Prostate gland (tissue), 2 donors: ENCODE results near the gene MAP2K3. TPM values are rescaled to one million over a fixed set of nuclear protein-coding genes. Genes with fewer than 3 reads are reported as not detected.

Source experiments
- DNase-seq: peaks from one replicate; pipeline ENCODE4 v3.0.0-alpha.2; 2019; ENCODE audit warnings: low spot score
- H3K27ac ChIP-seq, 2 donors: fragments of 200-600 bp; sonication (generic); 2 replicates each; pipeline ENCODE4 v1.5.1; 2017 to 2019
- H3K27me3 ChIP-seq: fragments of 200-600 bp; sonication (generic); replicated peaks from 2 replicates; pipeline ENCODE4 v1.5.1; 2019; ENCODE audit not compliant: insufficient read depth
- H3K36me3 ChIP-seq, 2 donors: fragments of 200-600 bp; sonication (generic); 1 replicate in 1 of 2; 2 replicates in 1 of 2; pipeline versions ENCODE4 v1.5.1 to v1.8.1; 2017 to 2019
- H3K4me1 ChIP-seq: fragments of 200-600 bp; sonication (generic); replicated peaks from 2 replicates; pipeline ENCODE4 v1.5.1; 2019
- H3K4me3 ChIP-seq, 2 donors: fragments of 200-600 bp; sonication (generic); 2 replicates each; pipeline ENCODE4 v1.5.1; 2017 to 2019
- H3K9me3 ChIP-seq: fragments of 200-600 bp; sonication (generic); 2 replicates; pipeline ENCODE4 v1.5.1; 2017
- POLR2A ChIP-seq: fragments of 450-650 bp; IDR thresholded peaks from one replicate; pipeline ENCODE4 v1.6.1; 2016; ENCODE audit warnings: antibody characterized with exemption, mild to moderate bottlenecking
- POLR2AphosphoS5 ChIP-seq: sonication (generic); formaldehyde crosslinking; IDR thresholded peaks from one replicate; pipeline ENCODE4 v1.6.1; 2017; ENCODE audit warnings: antibody characterized with exemption
- WGBS: methylation state at CpG from one replicate; pipeline ENCODE4 v1.1.5; 2018; 5-methylcytosine and 5-hydroxymethylcytosine counted together
- intact Hi-C: fragments of 100-400 bp; cut with DNase I; formaldehyde crosslinking; loops from one replicate; pipeline ENCODE4 v1.14.2; 2022
- total RNA-seq, 2 donors: library from RNA; depleted of rRNA; stranded (reverse); fragments of >200 nt; gene quantifications; one replicate each; pipeline ENCODE4 v1.1.0, GENCODE V29; 2016
- TF ChIP-seq, protein P1 (sequence below), 4 experiments: fragments of 200-600 bp in 2 of 4; fragments of 450-650 bp in 2 of 4; sonication (generic) in 2 of 4; IDR thresholded peaks; 1 replicate in 3 of 4; 2 replicates in 1 of 4; pipeline ENCODE4 v1.5.1; 2016 to 2019; ENCODE audit warnings: antibody characterized with exemption in 4 of 4, mild to moderate bottlenecking in 2 of 4, moderate library complexity in 2 of 4

The MAP2K3 gene
- total RNA-seq, 2 donors from 2014 or later, result 24.0 to 25.9 TPM

DNA sequence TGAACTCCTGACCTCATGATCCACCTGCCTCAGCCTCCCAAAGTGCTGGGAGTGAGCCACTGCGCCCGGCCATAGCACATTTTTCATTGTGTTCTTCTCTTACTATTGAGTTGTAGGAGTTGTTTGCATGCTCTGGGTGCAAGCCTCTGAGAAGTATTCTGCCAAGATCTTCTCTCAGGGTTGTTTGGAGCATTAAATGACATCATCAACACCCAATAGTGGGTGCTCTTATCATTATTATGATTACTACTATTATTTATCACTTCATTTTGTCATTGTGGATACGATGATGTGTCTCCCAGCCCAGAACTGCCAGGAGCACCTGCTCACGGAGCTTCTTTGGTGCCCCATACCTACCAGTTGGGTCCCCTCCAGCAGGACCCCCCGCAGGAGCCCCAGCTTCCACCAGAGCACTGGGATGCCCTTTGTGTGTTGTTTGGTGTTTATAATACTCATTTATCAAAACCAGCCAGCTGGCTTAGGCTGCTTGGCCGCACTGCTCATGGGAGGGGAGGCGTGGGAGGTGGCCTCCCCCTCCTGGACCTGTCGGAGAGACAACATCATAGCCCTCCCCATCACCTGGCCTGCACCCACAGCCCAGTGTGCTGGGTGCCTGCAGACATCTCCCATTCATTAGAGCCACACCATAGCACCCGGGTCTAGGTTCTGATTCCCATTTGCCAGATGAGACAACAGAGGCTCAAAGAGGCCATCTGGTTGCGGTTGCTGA is 12.9 kb upstream of the MAP2K3 start:
- Histone ChIP-seq H3K36me3 (no peaks in the 10 kb centered on the region), H3K4me3 (no peak overlapping the region), H3K27me3 (no peaks in the 10 kb centered on the region), H3K4me1 (peaks cover 5% of the 10 kb centered on the region), H3K27ac (no peak overlapping the region), H3K9me3 (no peaks in the 10 kb centered on the region)
- WGBS, result 89% methylated on average over 10 of the region's 10 CpGs
- TF ChIP-seq POLR2A, result no peak
- no peak for TF ChIP-seq POLR2AphosphoS5
- TF ChIP-seq, protein P1, sequence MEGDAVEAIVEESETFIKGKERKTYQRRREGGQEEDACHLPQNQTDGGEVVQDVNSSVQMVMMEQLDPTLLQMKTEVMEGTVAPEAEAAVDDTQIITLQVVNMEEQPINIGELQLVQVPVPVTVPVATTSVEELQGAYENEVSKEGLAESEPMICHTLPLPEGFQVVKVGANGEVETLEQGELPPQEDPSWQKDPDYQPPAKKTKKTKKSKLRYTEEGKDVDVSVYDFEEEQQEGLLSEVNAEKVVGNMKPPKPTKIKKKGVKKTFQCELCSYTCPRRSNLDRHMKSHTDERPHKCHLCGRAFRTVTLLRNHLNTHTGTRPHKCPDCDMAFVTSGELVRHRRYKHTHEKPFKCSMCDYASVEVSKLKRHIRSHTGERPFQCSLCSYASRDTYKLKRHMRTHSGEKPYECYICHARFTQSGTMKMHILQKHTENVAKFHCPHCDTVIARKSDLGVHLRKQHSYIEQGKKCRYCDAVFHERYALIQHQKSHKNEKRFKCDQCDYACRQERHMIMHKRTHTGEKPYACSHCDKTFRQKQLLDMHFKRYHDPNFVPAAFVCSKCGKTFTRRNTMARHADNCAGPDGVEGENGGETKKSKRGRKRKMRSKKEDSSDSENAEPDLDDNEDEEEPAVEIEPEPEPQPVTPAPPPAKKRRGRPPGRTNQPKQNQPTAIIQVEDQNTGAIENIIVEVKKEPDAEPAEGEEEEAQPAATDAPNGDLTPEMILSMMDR (IDR thresholded peaks at IDR 0.05), result no peak
- no peak for DNase-seq
- intact Hi-C loops, result no loop called here

DNA sequence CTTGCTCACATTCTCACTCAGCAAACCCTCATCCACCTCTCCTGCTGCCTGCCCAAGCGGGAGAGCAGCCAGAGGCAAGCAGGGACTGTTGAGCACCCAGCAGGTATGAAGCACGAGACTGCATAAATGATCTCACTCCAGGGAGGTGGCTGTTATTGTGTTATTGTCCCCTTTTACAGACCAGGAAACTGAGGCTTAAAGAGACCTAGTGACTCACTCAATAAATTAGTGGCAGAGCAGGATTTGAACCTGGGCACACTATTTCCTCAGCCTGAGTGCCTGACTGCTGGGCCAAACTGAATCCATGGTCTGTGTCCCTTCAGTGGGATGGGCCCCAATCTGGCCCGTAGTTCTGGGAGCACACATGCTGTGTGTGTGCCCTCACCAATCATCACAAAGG is 12.3 kb upstream of the MAP2K3 start:
- WGBS, result 87% methylated on average over 3 of the region's 3 CpGs
- no peak for DNase-seq
- H3K9me3 ChIP-seq, result no peaks in the 10 kb centered on the region
- H3K27ac ChIP-seq, result no peak overlapping the region
- H3K36me3 ChIP-seq, result no peaks in the 10 kb centered on the region
- no peaks in the 10 kb centered on the region for H3K27me3 ChIP-seq
- TF ChIP-seq POLR2AphosphoS5 (no peak), POLR2A (no peak)
- TF ChIP-seq, protein P1 (IDR thresholded peaks at IDR 0.05), result no peak
- H3K4me3 ChIP-seq, result no peak overlapping the region
- intact Hi-C loops, result no loop called here
- peaks cover 5% of the 10 kb centered on the region for H3K4me1 ChIP-seq

DNA sequence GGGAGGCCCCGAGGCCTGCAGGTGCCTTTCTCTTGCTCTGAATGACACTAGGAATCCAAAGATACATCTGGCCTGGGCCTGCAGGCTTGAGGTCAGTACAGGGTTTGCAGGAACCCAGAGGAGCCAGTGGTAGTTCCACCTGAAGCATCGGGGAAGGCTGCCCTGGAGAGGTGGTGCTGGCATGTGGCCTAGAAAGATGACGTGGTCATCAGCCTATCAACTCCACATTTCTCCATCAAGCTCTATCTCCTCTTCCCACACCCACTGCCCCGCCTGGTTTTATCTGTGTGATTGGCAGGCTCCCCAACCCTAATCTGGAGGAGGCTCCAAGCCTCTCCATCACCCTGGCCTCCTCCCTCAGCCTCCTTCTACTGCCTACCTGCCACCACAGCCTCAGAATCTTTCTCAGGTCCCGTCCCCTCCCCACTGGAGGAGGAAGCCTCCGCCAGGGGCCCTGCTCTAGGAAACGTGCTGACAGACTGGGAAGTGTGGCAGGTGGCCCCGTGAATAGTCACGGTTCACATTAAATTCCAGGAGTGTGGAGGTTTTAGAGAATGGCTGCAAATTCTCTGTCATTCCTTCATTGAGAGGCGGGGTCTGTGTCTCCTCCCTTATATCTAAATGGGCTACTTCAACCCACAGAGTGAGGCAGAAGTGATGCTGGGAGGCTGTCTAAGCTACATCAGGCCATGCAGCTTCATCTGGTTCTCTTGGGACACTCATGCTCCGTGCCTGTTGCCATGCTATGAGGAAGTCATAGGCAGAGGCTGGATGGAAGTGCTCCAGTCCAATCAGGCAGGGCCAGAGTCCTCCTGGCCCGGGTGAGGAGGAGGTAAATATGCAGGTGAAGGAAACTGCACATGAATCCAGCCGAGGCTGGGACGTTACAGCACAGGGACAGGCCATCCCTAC is 11.4 kb upstream of the MAP2K3 start:
- DNase-seq, result no peak
- H3K27ac ChIP-seq, result no peak overlapping the region
- no peaks in the 10 kb centered on the region for H3K36me3 ChIP-seq
- no peaks in the 10 kb centered on the region for H3K9me3 ChIP-seq
- no peak for TF ChIP-seq POLR2A
- TF ChIP-seq, protein P1 (IDR thresholded peaks at IDR 0.05), result no peak
- TF ChIP-seq POLR2AphosphoS5, result no peak
- no peak overlapping the region for H3K4me3 ChIP-seq
- intact Hi-C loops, result no loop called here
- 79% methylated on average over 14 of the region's 14 CpGs for WGBS
- H3K4me1 ChIP-seq, result peaks cover 5% of the 10 kb centered on the region
- no peaks in the 10 kb centered on the region for H3K27me3 ChIP-seq

- Histone ChIP-seq H3K9me3 (no peaks in the 10 kb centered on the region), H3K4me1 (peaks cover 5% of the 10 kb centered on the region), H3K4me3 (peak overlapping the region; percentile 52), H3K36me3 (no peaks in the 10 kb centered on the region), H3K27ac (peak overlapping the region; percentile 25 to 60), H3K27me3 (no peaks in the 10 kb centered on the region)
- DNase-seq, result no peak
- TF ChIP-seq POLR2A (no peak), POLR2AphosphoS5 (no peak)
- TF ChIP-seq, protein P1 (IDR thresholded peaks at IDR 0.05), result no peak
- WGBS, result 10% methylated on average over 16 of the region's 20 CpGs
- intact Hi-C loops, result loop anchor here (5.0 kb wide), 2 partner anchors 63 to 148 kb away; partner anchors contain the start of genes DHRS7B and TMEM11
Measured at GRCh38 chr17:21275047-21275578, 9.4 kb upstream of the MAP2K3 start.
